Large intestine (tissue), 3 donors: ENCODE measurements around the gene CSF1. TPM values are rescaled to one million over a fixed set of nuclear protein-coding genes. Genes with fewer than 3 reads are reported as not detected.
A peak's percentile ranks its signal among the peaks of the same experiment; 100 is the strongest.
"Not testable (repeated sequence)": the region's sequence is repeated elsewhere in the genome, so short reads cannot be mapped to it uniquely, and the experiment has no call there.

Source experiments
- DNase-seq, 2 donors: peaks; one replicate each; pipeline versions ENCODE4 v3.0.0 to v3.0.0-alpha.2; 2013
- H3K27ac ChIP-seq: one replicate; pipeline ENCODE4 v1.5.1; 2013; ENCODE audit warnings: low read length
- H3K27me3 ChIP-seq: 2 replicates; pipeline ENCODE4 v1.6.1; 2013; ENCODE audit warnings: low read length; ENCODE audit not compliant: control insufficient read depth, insufficient read depth
- H3K36me3 ChIP-seq: 2 replicates; pipeline ENCODE4 v1.6.1; 2013; ENCODE audit warnings: low read length; ENCODE audit not compliant: control insufficient read depth, insufficient read depth
- H3K4me1 ChIP-seq: one replicate; pipeline ENCODE4 v1.6.1; 2013; ENCODE audit warnings: low read length; ENCODE audit not compliant: control insufficient read depth, insufficient read depth
- H3K4me3 ChIP-seq: one replicate; pipeline ENCODE4 v1.5.1; 2013; ENCODE audit warnings: low read length
- H3K9me3 ChIP-seq: one replicate; pipeline ENCODE4 v1.6.1; 2013; ENCODE audit warnings: mild to moderate bottlenecking, low read depth, low read length, moderate library complexity; ENCODE audit not compliant: control insufficient read depth
- WGBS: methylation state at CpG from one replicate; pipeline ENCODE4 v1.1.5; 2013; ENCODE audit warnings: low lambda C conversion rate; ENCODE audit not compliant: insufficient coverage; 5-methylcytosine and 5-hydroxymethylcytosine counted together
- polyA plus RNA-seq: library from polyadenylated mRNA; unstranded; fragments of 120-200 nt; gene quantifications from one replicate; pipeline ENCODE4 v1.2.1, GENCODE V29; 2013

Gene CSF1
- polyA plus RNA-seq, 1 donor: 9.0 TPM

DNA sequence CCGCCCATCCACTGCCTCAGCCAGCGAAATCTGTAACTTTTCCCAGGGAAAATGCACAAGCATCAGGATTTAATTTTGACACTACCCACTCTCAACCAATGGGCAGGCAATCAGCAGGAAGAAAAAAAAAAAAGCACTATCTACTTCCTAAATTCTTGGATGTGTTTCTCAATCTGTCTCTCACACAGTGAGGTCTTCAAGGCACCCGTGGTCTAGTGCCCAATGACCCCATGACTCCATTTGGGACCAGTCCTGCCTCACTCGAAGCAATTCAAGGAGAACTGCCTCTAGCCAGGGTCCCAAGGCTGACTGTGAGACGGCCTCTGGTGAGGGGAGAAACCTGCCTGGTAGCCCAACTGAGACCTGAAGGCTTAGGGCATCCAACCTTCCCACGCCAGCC, 35.9 kb downstream of the CSF1 start:
- DNase-seq: no peak
- H3K27ac ChIP-seq: no peak overlapping the region
- no peaks in the 10 kb centered on the region for H3K36me3 ChIP-seq
- no peaks in the 10 kb centered on the region for H3K27me3 ChIP-seq
- WGBS: no CpG with 5 or more reads among the region's 6 CpGs
- no peak overlapping the region for H3K4me3 ChIP-seq
- peaks cover 15% of the 10 kb centered on the region for H3K4me1 ChIP-seq
- no peaks in the 10 kb centered on the region for H3K9me3 ChIP-seq

DNA sequence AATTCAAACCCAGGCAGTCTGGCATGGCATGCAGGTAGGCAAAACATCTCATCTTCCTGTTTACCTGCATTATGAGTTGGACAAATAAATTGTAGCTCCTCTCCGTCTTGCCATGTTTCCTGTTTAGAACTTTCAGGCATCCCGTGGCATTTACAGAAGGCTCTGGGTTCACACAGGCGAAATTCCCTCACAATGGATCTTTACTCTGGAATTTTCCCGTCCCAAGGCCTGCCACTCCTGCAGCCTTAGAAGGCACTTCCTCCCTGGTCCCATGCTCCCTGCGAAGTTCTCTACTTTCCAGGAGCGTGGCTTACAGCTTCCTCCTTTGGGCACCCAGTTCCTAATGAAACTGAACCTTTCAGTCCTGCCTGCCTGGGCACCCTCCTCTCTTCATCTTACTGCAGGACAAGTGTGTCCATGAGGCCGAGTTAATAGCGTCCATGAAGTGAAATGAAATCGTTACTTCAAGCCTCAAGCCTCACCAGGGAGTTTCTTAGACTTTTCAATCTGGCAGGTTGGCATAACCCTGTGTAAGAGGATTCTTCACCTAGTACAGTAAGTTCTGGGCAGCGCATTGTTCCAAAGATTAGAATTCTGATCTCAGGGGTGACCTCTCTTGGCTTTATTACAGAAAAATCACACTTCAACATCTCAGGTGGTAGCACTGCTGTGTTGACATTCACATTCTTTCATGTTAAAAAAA, 37.1 kb downstream of the CSF1 start:
- Histone ChIP-seq H3K9me3 (no peaks in the 10 kb centered on the region), H3K27ac (peak overlapping the region; percentile 32), H3K36me3 (no peaks in the 10 kb centered on the region), H3K4me1 (peaks cover 15% of the 10 kb centered on the region), H3K27me3 (no peaks in the 10 kb centered on the region), H3K4me3 (no peak overlapping the region)
- WGBS: 60% methylated on average over 2 of the region's 10 CpGs
- DNase-seq: peak in 1 of 2 donors; percentile 33

- Histone ChIP-seq H3K4me3 (no peak overlapping the region), H3K36me3 (no peaks in the 10 kb centered on the region), H3K27me3 (no peaks in the 10 kb centered on the region), H3K4me1 (peaks cover 18% of the 10 kb centered on the region), H3K9me3 (no peaks in the 10 kb centered on the region), H3K27ac (peak overlapping the region; percentile 32)
- peak in 1 of 2 donors; percentile 72 for DNase-seq
Observed at GRCh38 chr1:109948285-109948630, 37.6 kb downstream of the CSF1 start.

- DNase-seq: no peak
- no CpG with 5 or more reads among the region's 1 CpG for WGBS
- no peaks in the 10 kb centered on the region for H3K27me3 ChIP-seq
Observed at GRCh38 chr1:109950038-109950437, 39.4 kb downstream of the CSF1 start.

DNA sequence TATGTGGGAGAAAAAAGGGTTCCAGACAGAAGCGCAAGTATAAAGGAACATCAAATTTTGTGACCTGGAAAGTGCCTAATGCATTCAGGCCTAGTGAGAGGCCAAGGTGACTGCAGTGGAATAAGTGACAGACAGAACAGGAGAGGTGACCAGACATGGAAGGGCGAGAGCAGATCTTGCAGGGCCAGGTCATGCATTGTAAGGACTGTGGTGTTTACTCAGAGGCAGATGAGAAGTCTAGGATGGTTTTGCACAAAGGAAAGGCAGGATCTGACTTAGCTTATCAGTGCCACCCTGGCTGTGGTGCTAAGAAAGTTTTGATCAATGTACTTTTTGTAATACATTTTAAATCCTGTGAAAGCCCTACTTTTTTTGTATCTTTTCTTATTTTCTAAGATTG, 39.9 kb downstream of the CSF1 start:
- H3K36me3 ChIP-seq: no peaks in the 10 kb centered on the region
- H3K4me1 ChIP-seq: peaks cover 30% of the 10 kb centered on the region
- H3K4me3 ChIP-seq: no peak overlapping the region
- H3K27me3 ChIP-seq: no peaks in the 10 kb centered on the region
- H3K9me3 ChIP-seq: no peaks in the 10 kb centered on the region
- WGBS: 100% methylated on average over 1 of the region's 2 CpGs
- no peak overlapping the region for H3K27ac ChIP-seq
- DNase-seq: no peak

More at GRCh38 chr1:109950038-109950437, 39.4 kb downstream of the CSF1 start:
- no peaks in the 10 kb centered on the region for H3K9me3 ChIP-seq
- H3K36me3 ChIP-seq: no peaks in the 10 kb centered on the region
- no peak overlapping the region for H3K27ac ChIP-seq
- no peak overlapping the region for H3K4me3 ChIP-seq
- H3K4me1 ChIP-seq: peaks cover 30% of the 10 kb centered on the region

DNA sequence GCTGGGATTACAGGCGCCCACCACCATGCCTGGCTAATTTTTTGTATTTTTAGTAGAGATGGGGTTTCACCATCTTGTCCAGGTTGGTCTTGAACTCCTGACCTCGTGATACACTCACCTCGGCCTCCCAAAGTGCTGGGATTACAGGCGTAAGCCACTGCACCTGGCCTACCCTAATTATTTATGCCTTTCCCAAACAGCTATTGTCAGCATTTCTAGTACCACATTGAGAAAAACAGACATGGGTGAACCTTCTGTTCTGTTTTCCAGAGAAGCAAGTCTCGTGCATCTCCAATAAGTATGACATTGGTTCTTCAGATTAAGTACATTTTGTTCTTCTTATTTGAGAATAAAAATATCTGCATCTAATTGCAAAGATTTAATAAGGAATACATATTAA, 40.9 kb downstream of the CSF1 start:
- not testable (repeated sequence) for H3K36me3 ChIP-seq, DNase-seq, H3K27ac ChIP-seq, H3K27me3 ChIP-seq, H3K9me3 ChIP-seq, H3K4me3 ChIP-seq
- WGBS: no CpG with 5 or more reads among the region's 5 CpGs
- H3K4me1 ChIP-seq: peaks cover 30% of the 10 kb centered on the region

DNA sequence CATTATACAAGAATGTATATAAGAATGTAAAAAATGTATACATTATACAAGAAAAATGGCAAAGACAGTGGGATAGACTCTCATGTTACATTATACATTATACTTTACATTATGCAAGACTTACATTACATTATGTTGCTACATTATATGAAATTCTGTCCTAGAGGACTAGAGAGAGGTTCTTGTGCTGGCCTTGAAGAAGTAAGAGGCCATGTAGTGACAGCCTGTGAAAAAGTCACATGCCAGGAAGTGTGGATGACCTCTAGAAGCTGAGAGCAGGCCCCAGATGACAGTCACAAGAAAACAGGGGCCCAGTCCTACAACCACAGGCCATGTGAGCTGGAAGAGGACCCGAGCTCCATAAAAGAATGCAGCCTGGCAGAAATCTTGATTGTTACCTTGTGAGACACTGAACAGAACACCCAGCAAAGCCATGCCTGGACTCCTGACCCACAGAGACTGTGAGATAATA, 43.4 kb downstream of the CSF1 start:
- Histone ChIP-seq H3K27me3 (no peaks in the 10 kb centered on the region), H3K4me1 (peaks cover 21% of the 10 kb centered on the region), H3K9me3 (no peaks in the 10 kb centered on the region), H3K4me3 (no peak overlapping the region), H3K36me3 (no peaks in the 10 kb centered on the region), H3K27ac (peak overlapping the region; percentile 73)
- DNase-seq: peak; percentile 86 to 94
- WGBS: no CpG with 5 or more reads among the region's 1 CpG

GRCh38 chr1:109959632-109959973, 49.0 kb downstream of the CSF1 start:
- Histone ChIP-seq H3K36me3 (no peaks in the 10 kb centered on the region), H3K4me1 (peaks cover 28% of the 10 kb centered on the region), H3K27ac (peak overlapping the region; percentile 45), H3K9me3 (no peaks in the 10 kb centered on the region), H3K4me3 (no peak overlapping the region), H3K27me3 (no peaks in the 10 kb centered on the region)
- WGBS: no CpG with 5 or more reads among the region's 1 CpG
- no peak for DNase-seq

DNA sequence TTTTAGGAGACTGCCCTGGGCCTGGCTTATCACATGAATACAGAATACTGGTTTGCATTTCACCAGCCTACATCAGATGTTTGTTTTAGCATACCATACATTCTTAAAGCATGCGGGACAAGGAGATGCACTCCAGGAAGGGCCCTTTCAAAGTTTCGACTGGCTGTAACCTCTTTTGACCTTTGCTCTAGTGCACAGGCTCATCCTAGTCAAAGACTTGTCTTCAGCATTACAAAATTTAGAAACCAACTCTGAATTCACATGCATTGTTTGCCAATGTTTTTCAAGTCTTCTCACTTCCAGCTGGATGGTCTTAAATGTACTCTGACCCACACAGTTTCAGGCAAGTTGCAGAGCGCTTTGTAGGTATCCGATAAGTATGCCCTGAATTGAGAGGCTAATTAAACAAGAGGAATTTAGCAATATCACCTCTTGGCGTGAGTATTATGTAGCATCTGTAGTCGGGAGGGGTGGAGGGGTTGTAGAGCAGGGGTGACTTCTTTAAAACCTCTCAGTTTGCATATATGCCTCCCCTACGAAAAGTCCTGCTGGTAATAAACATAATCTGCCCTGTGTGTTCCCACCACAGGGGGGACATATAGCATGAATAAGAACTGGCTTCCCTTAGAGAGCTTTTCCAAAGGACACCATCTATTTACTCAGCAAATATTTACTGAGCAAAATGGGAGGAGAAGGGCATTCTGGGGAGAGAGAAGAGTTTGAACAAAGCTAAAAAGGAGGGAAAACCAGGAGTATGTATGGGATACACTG, 49.5 kb downstream of the CSF1 start:
- H3K9me3 ChIP-seq: no peaks in the 10 kb centered on the region
- H3K36me3 ChIP-seq: no peaks in the 10 kb centered on the region
- no peak overlapping the region for H3K4me3 ChIP-seq
- peak in 1 of 2 donors; percentile 50 for DNase-seq
- no peaks in the 10 kb centered on the region for H3K27me3 ChIP-seq
- H3K4me1 ChIP-seq: peaks cover 25% of the 10 kb centered on the region
- 0% methylated on average over 1 of the region's 7 CpGs for WGBS
- H3K27ac ChIP-seq: peak overlapping the region; percentile 45

- H3K27me3 ChIP-seq: no peaks in the 10 kb centered on the region
- H3K9me3 ChIP-seq: no peaks in the 10 kb centered on the region
- no peak overlapping the region for H3K4me3 ChIP-seq
- peaks cover 25% of the 10 kb centered on the region for H3K4me1 ChIP-seq
- 20% methylated on average over 1 of the region's 1 CpG for WGBS
- H3K36me3 ChIP-seq: no peaks in the 10 kb centered on the region
- no peak for DNase-seq
- peak overlapping the region; percentile 22 for H3K27ac ChIP-seq
Observed at GRCh38 chr1:109960745-109961094, 50.1 kb downstream of the CSF1 start.

- H3K27ac ChIP-seq: no peak overlapping the region
- no peak overlapping the region for H3K4me3 ChIP-seq
- no peaks in the 10 kb centered on the region for H3K9me3 ChIP-seq
- H3K4me1 ChIP-seq: peaks cover 22% of the 10 kb centered on the region
- WGBS: no CpG with 5 or more reads among the region's 1 CpG
- H3K36me3 ChIP-seq: no peaks in the 10 kb centered on the region
- H3K27me3 ChIP-seq: no peaks in the 10 kb centered on the region
- DNase-seq: no peak
Observed at GRCh38 chr1:109963864-109964263, 53.2 kb downstream of the CSF1 start.
